VCaP (cell line): ENCODE measurements around the gene LRRIQ3.

Experiments
- H3K27ac ChIP-seq: fragments of 450-650 bp; 2 replicates; pipeline ENCODE4 v1.5.1; 2017
- CTCF ChIP-seq: fragments of 450-650 bp; conservative IDR thresholded peaks from 2 replicates; pipeline ENCODE4 v1.5.1; 2017; ENCODE audit warnings: mild to moderate bottlenecking, moderate library complexity

Gene LRRIQ3

DNA sequence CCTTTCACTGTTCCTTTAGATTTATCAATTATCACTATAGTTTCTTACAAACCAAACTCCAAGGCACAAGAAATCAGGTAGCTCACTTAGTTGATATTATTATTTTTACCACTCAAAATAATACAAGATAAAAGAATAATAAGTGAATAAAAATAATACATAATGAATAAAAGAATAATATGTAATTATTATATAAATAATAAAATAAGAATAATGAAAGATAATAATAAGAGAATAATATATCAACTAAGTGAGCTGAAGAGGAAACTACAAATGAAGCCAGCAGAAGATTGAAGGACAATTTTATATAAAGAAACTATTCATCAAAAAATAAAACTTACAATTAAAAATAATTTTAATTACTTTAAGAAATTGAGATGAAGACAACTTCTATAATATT is 90.6 kb downstream of the LRRIQ3 start:
- no peak overlapping the region for H3K27ac ChIP-seq
- no peak for TF ChIP-seq CTCF

- no peak overlapping the region for H3K27ac ChIP-seq
- no peak for TF ChIP-seq CTCF
These were observed 106.6 kb downstream of the LRRIQ3 start for GRCh38 chr1:74091371-74091770.

- no peak for TF ChIP-seq CTCF
- no peak overlapping the region for H3K27ac ChIP-seq
These were observed 114.8 kb downstream of the LRRIQ3 start for GRCh38 chr1:74083128-74083527.

DNA sequence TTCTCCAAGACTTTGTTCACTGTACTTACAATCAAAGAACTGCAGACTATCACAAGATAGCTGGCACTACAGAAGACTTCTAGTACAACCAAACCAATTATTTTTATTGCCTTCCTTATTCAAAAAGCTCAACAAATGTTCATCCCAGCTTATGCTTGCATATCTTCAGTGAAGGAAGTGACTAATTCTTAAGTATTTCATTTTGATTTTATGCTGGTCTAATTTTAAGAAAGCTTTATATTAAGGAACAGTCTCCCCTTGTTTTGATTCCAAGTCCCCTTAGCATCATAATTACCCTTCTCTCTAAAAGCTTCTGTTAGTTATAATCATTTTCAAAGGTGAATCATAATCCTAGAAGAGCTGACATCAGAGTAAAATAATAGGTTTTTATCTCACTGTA is 132.9 kb downstream of the LRRIQ3 start:
- H3K27ac ChIP-seq: no peak overlapping the region
- no peak for TF ChIP-seq CTCF

GRCh38 chr1:74057719-74058118 is 140.3 kb downstream of the LRRIQ3 start:
- no peak overlapping the region for H3K27ac ChIP-seq
- no peak for TF ChIP-seq CTCF

- no peak overlapping the region for H3K27ac ChIP-seq
- no peak for TF ChIP-seq CTCF
These were observed 144.6 kb downstream of the LRRIQ3 start for GRCh38 chr1:74053407-74053806.

DNA sequence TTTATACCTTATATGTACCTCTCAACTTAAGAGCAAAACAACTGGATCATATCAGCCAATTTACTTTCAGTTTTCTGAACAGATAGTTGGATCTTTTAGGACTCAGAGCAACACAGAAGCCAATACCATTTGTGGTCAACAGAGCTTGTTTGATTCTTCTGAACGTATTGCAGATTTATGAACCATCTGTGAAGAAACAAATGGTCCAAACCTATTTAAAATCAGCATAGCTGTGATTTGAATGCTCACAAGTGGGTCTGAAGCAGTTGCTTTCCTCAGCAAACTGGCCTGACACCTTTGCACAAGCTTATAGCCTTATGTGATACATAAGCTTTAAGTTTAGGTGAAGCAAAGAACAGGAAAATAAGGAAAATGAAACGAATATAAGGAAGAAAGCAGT is 147.6 kb downstream of the LRRIQ3 start:
- H3K27ac ChIP-seq: no peak overlapping the region
- TF ChIP-seq CTCF: no peak

DNA sequence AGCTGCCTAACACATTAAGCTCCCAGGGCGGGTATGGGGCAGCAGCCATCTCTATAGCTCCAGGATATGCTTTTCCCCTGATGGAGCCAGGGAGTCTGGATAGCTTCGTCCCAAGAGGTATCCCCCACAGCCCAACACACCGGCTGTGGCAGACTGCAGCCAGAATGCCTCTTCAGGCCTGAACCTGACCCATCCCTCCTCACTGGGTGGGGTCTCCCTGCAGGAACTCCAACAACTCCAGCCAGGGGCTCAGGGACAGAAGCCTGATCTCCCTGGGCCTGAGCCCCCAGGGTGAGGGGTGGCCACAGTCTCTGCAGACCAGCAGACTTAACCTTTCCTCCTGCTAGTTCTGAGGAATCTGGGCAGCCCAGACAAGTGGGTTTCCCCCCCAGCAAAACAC is 159.9 kb downstream of the LRRIQ3 start:
- no peak for TF ChIP-seq CTCF
- H3K27ac ChIP-seq: no peak overlapping the region
